Measurements from ENCODE around the gene RALGPS2.

The RALGPS2 gene

GRCh38 chr1:178802873-178803272, 77.8 kb downstream of the RALGPS2 start:
- no peak overlapping the region for H3K4me2 ChIP-seq (ENCODE audit: low read depth, low read length, poor library complexity, severe bottlenecking)
- TF ChIP-seq CTCF (IDR thresholded peaks at IDR 0.05; ENCODE audit: insufficient read depth, low read length, poor library complexity, severe bottlenecking) (no peak), EZH2phosphoT487 (conservative IDR thresholded peaks at IDR 0.05; ENCODE audit: low read length) (no peak)
- H3F3A ChIP-seq (ENCODE audit: insufficient read depth), result peaks cover 4% of the 10 kb centered on the region; the same call in 1 of the 2 replicates
- H2AFZ ChIP-seq (ENCODE audit: low read depth, low read length, severe bottlenecking), result no peak overlapping the region
- no peaks in the 10 kb centered on the region for H3K9me2 ChIP-seq (replicated peaks; ENCODE audit: insufficient read depth, low read length)
- H3K36me3 ChIP-seq (ENCODE audit: low read length), result peaks cover 30% of the 10 kb centered on the region
- H3K27ac ChIP-seq (ENCODE audit: low read depth, low read length), result no peak overlapping the region
- H4K20me1 ChIP-seq (ENCODE audit: low read depth, low read length), result peaks cover 4% of the 10 kb centered on the region; the same call in 1 of the 2 replicates
- no peak overlapping the region for H3K4me3 ChIP-seq (ENCODE audit: insufficient read depth, low read length, poor library complexity, severe bottlenecking)
- no peaks in the 10 kb centered on the region for H3K27me3 ChIP-seq (ENCODE audit: low read length)
- no peak overlapping the region for H3K9ac ChIP-seq (ENCODE audit: low read length)
- H3K9me3 ChIP-seq (ENCODE audit: insufficient read depth, low read length), result peaks cover 3% of the 10 kb centered on the region; the same call in 1 of the 2 replicates
- H3K79me2 ChIP-seq (ENCODE audit: insufficient read depth, low read length), result peaks cover 47% of the 10 kb centered on the region

- TF ChIP-seq CTCF (IDR thresholded peaks at IDR 0.05; ENCODE audit: insufficient read depth, low read length, poor library complexity, severe bottlenecking), result no peak
- peaks cover 42% of the 10 kb centered on the region for H3K79me2 ChIP-seq (ENCODE audit: insufficient read depth, low read length)
- H3K36me3 ChIP-seq (ENCODE audit: low read length), result peaks cover 38% of the 10 kb centered on the region
Observed at GRCh38 chr1:178806665-178807300, 81.7 kb downstream of the RALGPS2 start.

GRCh38 chr1:178808529-178808928, 83.5 kb downstream of the RALGPS2 start:
- Histone ChIP-seq H3K27ac (ENCODE audit: low read depth, low read length) (no peak overlapping the region), H3K4me2 (ENCODE audit: low read depth, low read length, poor library complexity, severe bottlenecking) (no peak overlapping the region), H3K4me3 (ENCODE audit: insufficient read depth, low read length, poor library complexity, severe bottlenecking) (no peak overlapping the region), H2AFZ (ENCODE audit: low read depth, low read length, severe bottlenecking) (no peak overlapping the region), H3K9me3 (ENCODE audit: insufficient read depth, low read length) (peaks cover 3% of the 10 kb centered on the region; the same call in 1 of the 2 replicates), H3K79me2 (ENCODE audit: insufficient read depth, low read length) (peaks cover 33% of the 10 kb centered on the region), H3K36me3 (ENCODE audit: low read length) (peaks cover 29% of the 10 kb centered on the region), H3F3A (ENCODE audit: insufficient read depth) (peaks cover 4% of the 10 kb centered on the region; the same call in 1 of the 2 replicates), H3K27me3 (ENCODE audit: low read length) (no peaks in the 10 kb centered on the region), H3K9me2 (replicated peaks; ENCODE audit: insufficient read depth, low read length) (no peaks in the 10 kb centered on the region), H3K9ac (ENCODE audit: low read length) (no peak overlapping the region), H4K20me1 (ENCODE audit: low read depth, low read length) (peaks cover 4% of the 10 kb centered on the region; the same call in 1 of the 2 replicates)
- no peak for TF ChIP-seq EZH2phosphoT487 (conservative IDR thresholded peaks at IDR 0.05; ENCODE audit: low read length)
- no peak for TF ChIP-seq CTCF (IDR thresholded peaks at IDR 0.05; ENCODE audit: insufficient read depth, low read length, poor library complexity, severe bottlenecking)

More at GRCh38 chr1:178806665-178807300, 81.7 kb downstream of the RALGPS2 start:
- Histone ChIP-seq H3K4me2 (ENCODE audit: low read depth, low read length, poor library complexity, severe bottlenecking) (no peak overlapping the region), H3F3A (ENCODE audit: insufficient read depth) (no peaks in the 10 kb centered on the region), H3K27ac (ENCODE audit: low read depth, low read length) (no peak overlapping the region), H2AFZ (ENCODE audit: low read depth, low read length, severe bottlenecking) (no peak overlapping the region), H3K4me3 (ENCODE audit: insufficient read depth, low read length, poor library complexity, severe bottlenecking) (no peak overlapping the region), H4K20me1 (ENCODE audit: low read depth, low read length) (peaks cover 4% of the 10 kb centered on the region; the same call in 1 of the 2 replicates), H3K27me3 (ENCODE audit: low read length) (no peaks in the 10 kb centered on the region), H3K9ac (ENCODE audit: low read length) (no peak overlapping the region), H3K9me2 (replicated peaks; ENCODE audit: insufficient read depth, low read length) (no peaks in the 10 kb centered on the region), H3K9me3 (ENCODE audit: insufficient read depth, low read length) (peaks cover 3% of the 10 kb centered on the region; the same call in 1 of the 2 replicates)

All from SU-DHL-6 (cell line).